Spleen (tissue), 7 donors: ENCODE data around the gene LEO1.

ENCODE experiments used
- POLR2A ChIP-seq, 3 donors: fragments of 450-650 bp; IDR thresholded peaks; one replicate each; pipeline ENCODE4 v1.5.1; 2017; ENCODE audit warnings: antibody characterized with exemption in 3 of 3, mild to moderate bottlenecking in 1 of 3
- TF ChIP-seq, protein P1 (sequence below), 11 experiments: fragments of 200-600 bp in 7 of 11; fragments of 450-650 bp in 4 of 11; sonication (generic) in 4 of 11; IDR thresholded peaks in 8 of 11; conservative IDR thresholded peaks in 3 of 11; 1 replicate in 7 of 11; 2 replicates in 4 of 11; pipeline versions ENCODE4 v1.4.0 to v1.8.0; 2016 to 2021; ENCODE audit warnings: antibody characterized with exemption in 11 of 11, inconsistent platforms in 4 of 11, mild to moderate bottlenecking in 1 of 11
- donor health status: DM: no; HTN: no; CAD: no; lungs with moderate emphysema.
- donor health status: DM: no; HTN: no; CAD: no.
- donor health status: DM: no; HTN: no; CAD: no.

DNA sequence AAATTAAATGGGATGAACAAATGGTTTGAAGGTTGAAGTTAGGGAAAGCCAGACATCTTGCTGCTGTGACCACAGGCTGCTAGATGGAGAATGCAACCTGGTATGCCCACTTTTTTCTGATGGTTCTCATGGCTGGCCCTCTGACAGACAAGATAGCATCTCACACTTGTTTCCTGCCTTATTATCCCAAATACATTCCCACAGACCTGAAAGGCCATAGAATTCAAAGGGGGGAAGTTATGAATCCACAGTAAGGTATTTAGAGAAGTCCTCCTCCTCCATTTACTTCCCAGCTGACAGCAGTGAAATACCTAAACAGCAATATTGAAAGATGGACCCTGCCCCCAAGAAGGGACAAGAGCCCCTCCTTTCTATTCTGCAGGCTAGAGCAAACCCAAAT, 32.4 kb downstream of the LEO1 start:
- TF ChIP-seq, protein P1, sequence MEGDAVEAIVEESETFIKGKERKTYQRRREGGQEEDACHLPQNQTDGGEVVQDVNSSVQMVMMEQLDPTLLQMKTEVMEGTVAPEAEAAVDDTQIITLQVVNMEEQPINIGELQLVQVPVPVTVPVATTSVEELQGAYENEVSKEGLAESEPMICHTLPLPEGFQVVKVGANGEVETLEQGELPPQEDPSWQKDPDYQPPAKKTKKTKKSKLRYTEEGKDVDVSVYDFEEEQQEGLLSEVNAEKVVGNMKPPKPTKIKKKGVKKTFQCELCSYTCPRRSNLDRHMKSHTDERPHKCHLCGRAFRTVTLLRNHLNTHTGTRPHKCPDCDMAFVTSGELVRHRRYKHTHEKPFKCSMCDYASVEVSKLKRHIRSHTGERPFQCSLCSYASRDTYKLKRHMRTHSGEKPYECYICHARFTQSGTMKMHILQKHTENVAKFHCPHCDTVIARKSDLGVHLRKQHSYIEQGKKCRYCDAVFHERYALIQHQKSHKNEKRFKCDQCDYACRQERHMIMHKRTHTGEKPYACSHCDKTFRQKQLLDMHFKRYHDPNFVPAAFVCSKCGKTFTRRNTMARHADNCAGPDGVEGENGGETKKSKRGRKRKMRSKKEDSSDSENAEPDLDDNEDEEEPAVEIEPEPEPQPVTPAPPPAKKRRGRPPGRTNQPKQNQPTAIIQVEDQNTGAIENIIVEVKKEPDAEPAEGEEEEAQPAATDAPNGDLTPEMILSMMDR (IDR thresholded peaks at IDR 0.05 in 8 of 11, conservative IDR thresholded peaks at IDR 0.05 in 3 of 11), result no peak
- TF ChIP-seq POLR2A (IDR thresholded peaks at IDR 0.05), result no peak
